Neural crest cell (in vitro differentiated cells): ENCODE data around the gene NIN. TPM values are rescaled to one million over a fixed set of nuclear protein-coding genes. Genes with fewer than 3 reads are reported as not detected.

Source experiments
- DNase-seq: peaks from one replicate; pipeline ENCODE4 v3.0.0; 2021; ENCODE audit warnings: low read depth, mixed read lengths, low spot score
- H3K27ac Mint-ChIP-seq: one replicate; pipeline ENCODE4 v1.8.0; 2021; ENCODE audit warnings: mild to moderate bottlenecking, mixed read lengths; ENCODE audit not compliant: unreplicated experiment
- H3K27me3 Mint-ChIP-seq: 2 replicates; pipeline ENCODE4 v1.8.0; 2021; ENCODE audit warnings: low read depth, mild to moderate bottlenecking, mixed read lengths
- H3K36me3 Mint-ChIP-seq: 2 replicates; pipeline ENCODE4 v1.8.0; 2021; ENCODE audit warnings: low read depth, mild to moderate bottlenecking, mixed read lengths
- H3K4me1 Mint-ChIP-seq: 2 replicates; pipeline ENCODE4 v1.8.0; 2021; ENCODE audit warnings: mixed read lengths
- H3K4me3 Mint-ChIP-seq: one replicate; pipeline ENCODE4 v1.8.0; 2021; ENCODE audit warnings: mild to moderate bottlenecking, mixed read lengths
- H3K9me3 Mint-ChIP-seq: 2 replicates; pipeline ENCODE4 v1.8.0; 2021; ENCODE audit warnings: mixed read lengths
- long read RNA-seq: library from polyadenylated mRNA; unstranded; transcript quantifications from one replicate; pipeline ENCODE4 v2.0.0, GENCODE V29; 2020
- total RNA-seq: library from RNA; stranded (reverse); gene quantifications from 2 replicates; pipeline ENCODE4 v1.2.1, GENCODE V29; 2021
- TF ChIP-seq, protein P1 (sequence below): fragments of 200-600 bp; sonication (generic); conservative IDR thresholded peaks from 2 replicates; pipeline ENCODE4 v1.5.0; 2021; ENCODE audit warnings: antibody characterized with exemption, mild to moderate bottlenecking

The NIN gene, protein sequence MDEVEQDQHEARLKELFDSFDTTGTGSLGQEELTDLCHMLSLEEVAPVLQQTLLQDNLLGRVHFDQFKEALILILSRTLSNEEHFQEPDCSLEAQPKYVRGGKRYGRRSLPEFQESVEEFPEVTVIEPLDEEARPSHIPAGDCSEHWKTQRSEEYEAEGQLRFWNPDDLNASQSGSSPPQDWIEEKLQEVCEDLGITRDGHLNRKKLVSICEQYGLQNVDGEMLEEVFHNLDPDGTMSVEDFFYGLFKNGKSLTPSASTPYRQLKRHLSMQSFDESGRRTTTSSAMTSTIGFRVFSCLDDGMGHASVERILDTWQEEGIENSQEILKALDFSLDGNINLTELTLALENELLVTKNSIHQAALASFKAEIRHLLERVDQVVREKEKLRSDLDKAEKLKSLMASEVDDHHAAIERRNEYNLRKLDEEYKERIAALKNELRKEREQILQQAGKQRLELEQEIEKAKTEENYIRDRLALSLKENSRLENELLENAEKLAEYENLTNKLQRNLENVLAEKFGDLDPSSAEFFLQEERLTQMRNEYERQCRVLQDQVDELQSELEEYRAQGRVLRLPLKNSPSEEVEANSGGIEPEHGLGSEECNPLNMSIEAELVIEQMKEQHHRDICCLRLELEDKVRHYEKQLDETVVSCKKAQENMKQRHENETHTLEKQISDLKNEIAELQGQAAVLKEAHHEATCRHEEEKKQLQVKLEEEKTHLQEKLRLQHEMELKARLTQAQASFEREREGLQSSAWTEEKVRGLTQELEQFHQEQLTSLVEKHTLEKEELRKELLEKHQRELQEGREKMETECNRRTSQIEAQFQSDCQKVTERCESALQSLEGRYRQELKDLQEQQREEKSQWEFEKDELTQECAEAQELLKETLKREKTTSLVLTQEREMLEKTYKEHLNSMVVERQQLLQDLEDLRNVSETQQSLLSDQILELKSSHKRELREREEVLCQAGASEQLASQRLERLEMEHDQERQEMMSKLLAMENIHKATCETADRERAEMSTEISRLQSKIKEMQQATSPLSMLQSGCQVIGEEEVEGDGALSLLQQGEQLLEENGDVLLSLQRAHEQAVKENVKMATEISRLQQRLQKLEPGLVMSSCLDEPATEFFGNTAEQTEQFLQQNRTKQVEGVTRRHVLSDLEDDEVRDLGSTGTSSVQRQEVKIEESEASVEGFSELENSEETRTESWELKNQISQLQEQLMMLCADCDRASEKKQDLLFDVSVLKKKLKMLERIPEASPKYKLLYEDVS (N-terminal part only)
- 94.1 and 94.9 TPM in 2 replicates for total RNA-seq
- long read RNA-seq, partial matches to known transcripts: 40 of 66 reads
- long read RNA-seq, other reads (novel, unspliced or antisense): 26 of 66 reads

GRCh38 chr14:50830932-50831725, at the start of gene NIN:
Gene NIN, minus strand, starts transcription at chr14:50831162. Its CDS starts 9,106 bp downstream, at chr14:50822056.
- TF ChIP-seq, protein P1, sequence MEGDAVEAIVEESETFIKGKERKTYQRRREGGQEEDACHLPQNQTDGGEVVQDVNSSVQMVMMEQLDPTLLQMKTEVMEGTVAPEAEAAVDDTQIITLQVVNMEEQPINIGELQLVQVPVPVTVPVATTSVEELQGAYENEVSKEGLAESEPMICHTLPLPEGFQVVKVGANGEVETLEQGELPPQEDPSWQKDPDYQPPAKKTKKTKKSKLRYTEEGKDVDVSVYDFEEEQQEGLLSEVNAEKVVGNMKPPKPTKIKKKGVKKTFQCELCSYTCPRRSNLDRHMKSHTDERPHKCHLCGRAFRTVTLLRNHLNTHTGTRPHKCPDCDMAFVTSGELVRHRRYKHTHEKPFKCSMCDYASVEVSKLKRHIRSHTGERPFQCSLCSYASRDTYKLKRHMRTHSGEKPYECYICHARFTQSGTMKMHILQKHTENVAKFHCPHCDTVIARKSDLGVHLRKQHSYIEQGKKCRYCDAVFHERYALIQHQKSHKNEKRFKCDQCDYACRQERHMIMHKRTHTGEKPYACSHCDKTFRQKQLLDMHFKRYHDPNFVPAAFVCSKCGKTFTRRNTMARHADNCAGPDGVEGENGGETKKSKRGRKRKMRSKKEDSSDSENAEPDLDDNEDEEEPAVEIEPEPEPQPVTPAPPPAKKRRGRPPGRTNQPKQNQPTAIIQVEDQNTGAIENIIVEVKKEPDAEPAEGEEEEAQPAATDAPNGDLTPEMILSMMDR: no peak
- peaks cover 55% of the 10 kb centered on the region for H3K4me1 Mint-ChIP-seq
- peaks cover 11% of the 10 kb centered on the region for H3K27me3 Mint-ChIP-seq
- peak within 1 kb of the TSS; percentile 96 for H3K4me3 Mint-ChIP-seq
- peak within 1 kb of the TSS; percentile 87 for H3K27ac Mint-ChIP-seq
- peak; percentile 66 for DNase-seq
- H3K9me3 Mint-ChIP-seq: no peaks in the 10 kb centered on the region
- no peaks in the 10 kb centered on the region for H3K36me3 Mint-ChIP-seq

- DNase-seq: no peak
- Mint-ChIP-seq H3K9me3 (no peaks in the 10 kb centered on the region), H3K36me3 (peaks cover 3% of the 10 kb centered on the region), H3K27ac (no peak overlapping the region), H3K4me3 (no peak overlapping the region), H3K27me3 (peaks cover 58% of the 10 kb centered on the region), H3K4me1 (peaks cover 14% of the 10 kb centered on the region)
- TF ChIP-seq, protein P1: no peak
These were observed 44.6 kb upstream of the NIN start for GRCh38 chr14:50875359-50876070.

- H3K4me3 Mint-ChIP-seq: no peak overlapping the region
- H3K4me1 Mint-ChIP-seq: peaks cover 14% of the 10 kb centered on the region
- peaks cover 3% of the 10 kb centered on the region for H3K36me3 Mint-ChIP-seq
- TF ChIP-seq, protein P1: no peak
- H3K27ac Mint-ChIP-seq: no peak overlapping the region
- peaks cover 65% of the 10 kb centered on the region for H3K27me3 Mint-ChIP-seq
- DNase-seq: no peak
- no peaks in the 10 kb centered on the region for H3K9me3 Mint-ChIP-seq
These were observed 43.8 kb upstream of the NIN start for GRCh38 chr14:50874757-50875156.

GRCh38 chr14:50871914-50872732, 41.2 kb upstream of the NIN start, which contains the start of gene ABHD12B:
Gene ABHD12B, plus strand, starts transcription at chr14:50872053. Its CDS starts 122 bp downstream, at chr14:50872175.
- peak within 1 kb of the TSS; percentile 28 for H3K4me3 Mint-ChIP-seq
- DNase-seq: no peak
- TF ChIP-seq, protein P1: no peak

More at GRCh38 chr14:50871914-50872732, 41.2 kb upstream of the NIN start, which contains the start of gene ABHD12B:
- H3K4me1 Mint-ChIP-seq: peaks cover 14% of the 10 kb centered on the region
- H3K27me3 Mint-ChIP-seq: peaks cover 68% of the 10 kb centered on the region
- no peaks in the 10 kb centered on the region for H3K9me3 Mint-ChIP-seq
- peaks cover 3% of the 10 kb centered on the region for H3K36me3 Mint-ChIP-seq
- no peak within 1 kb of the TSS for H3K27ac Mint-ChIP-seq
